Transverse colon (tissue), 3 donors: ENCODE data around the gene TNNT2.

Experiments used
- POLR2A ChIP-seq: fragments of 450-650 bp; IDR thresholded peaks from one replicate; pipeline ENCODE4 v1.6.1; 2016; ENCODE audit warnings: antibody characterized with exemption, mild to moderate bottlenecking, moderate library complexity
- POLR2AphosphoS5 ChIP-seq, 3 donors: sonication (generic); formaldehyde crosslinking; IDR thresholded peaks; one replicate each; pipeline ENCODE4 v1.6.1; 2016; ENCODE audit warnings: antibody characterized with exemption in 3 of 3

GRCh38 chr1:201347498-201348210, 29.8 kb downstream of the TNNT2 start:
- TF ChIP-seq POLR2A (no peak), POLR2AphosphoS5 (IDR thresholded peaks at IDR 0.05) (no peak)
